ENCODE measurements around the gene IL18BP.

IL18BP gene

DNA sequence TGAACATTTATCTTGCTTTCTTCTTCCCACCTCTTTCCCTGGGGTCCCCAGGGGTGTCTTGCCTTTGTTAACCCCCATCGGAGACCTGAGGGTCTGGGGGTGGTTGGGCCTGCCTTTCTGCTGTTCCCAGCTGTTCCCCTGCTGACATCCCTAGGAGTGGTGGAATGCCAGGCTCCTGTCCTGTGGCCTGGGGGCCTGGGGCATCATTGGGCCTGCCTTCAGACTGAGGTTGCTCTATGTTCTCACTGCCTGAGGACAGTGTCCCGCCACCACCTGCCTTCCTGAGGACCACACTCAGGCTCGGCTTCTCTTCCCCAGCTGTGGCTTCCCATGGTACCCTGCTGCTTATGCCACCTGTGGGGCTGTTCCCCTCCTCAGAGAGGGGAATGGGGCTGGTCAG is 1.1 kb upstream of the IL18BP start:
- no peak for DNase-seq

DNA sequence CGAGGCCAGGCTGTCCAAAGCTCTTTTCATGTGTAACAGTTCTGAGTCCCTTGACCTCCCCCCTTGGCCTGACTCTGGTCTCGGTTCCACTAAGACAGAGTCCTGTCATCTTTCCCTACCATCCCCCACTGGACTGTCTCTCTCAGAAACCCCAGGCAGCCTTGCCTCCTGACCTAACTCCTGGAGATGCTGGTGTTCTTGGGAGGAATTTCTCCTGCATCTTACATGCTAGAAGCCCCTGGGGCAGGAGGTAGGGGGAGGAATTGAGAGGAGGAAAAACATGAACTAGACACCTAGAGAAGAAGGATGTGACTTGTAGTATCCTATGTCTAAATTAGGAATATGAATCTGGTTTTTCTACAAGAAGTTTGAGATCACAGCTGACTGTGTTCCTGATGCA is 648 bp upstream of the IL18BP start:
- DNase-seq, result no peak

DNA sequence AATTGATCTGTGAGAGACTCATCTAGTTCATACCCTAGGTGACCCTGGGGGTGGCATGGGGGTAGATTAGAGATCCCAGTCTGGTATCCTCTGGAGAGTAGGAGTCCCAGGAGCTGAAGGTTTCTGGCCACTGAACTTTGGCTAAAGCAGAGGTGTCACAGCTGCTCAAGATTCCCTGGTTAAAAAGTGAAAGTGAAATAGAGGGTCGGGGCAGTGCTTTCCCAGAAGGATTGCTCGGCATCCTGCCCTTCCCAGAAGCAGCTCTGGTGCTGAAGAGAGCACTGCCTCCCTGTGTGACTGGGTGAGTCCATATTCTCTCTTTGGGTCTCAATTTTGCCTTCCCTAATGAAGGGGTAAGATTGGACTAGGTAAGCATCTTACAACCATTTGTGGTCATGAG is 653 bp downstream of the IL18BP start:
- DNase-seq, result no peak

DNA sequence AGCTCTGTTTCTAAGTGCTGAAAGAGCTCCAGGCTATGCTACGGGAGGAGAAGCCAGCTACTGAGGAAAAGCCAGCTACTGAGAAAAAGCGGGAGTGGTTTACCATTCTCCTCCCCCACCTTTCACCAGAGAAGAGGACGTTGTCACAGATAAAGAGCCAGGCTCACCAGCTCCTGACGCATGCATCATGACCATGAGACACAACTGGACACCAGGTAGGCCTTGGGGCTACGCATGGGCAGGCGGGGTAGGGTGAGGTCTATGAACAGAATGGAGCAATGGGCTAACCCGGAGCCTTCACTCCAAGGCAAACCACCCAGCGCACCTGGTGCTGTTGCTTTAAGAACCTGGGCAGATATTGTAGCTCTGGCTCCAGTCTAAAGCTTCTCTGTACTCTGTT is 1.1 kb downstream of the IL18BP start:
- no peak for DNase-seq

DNA sequence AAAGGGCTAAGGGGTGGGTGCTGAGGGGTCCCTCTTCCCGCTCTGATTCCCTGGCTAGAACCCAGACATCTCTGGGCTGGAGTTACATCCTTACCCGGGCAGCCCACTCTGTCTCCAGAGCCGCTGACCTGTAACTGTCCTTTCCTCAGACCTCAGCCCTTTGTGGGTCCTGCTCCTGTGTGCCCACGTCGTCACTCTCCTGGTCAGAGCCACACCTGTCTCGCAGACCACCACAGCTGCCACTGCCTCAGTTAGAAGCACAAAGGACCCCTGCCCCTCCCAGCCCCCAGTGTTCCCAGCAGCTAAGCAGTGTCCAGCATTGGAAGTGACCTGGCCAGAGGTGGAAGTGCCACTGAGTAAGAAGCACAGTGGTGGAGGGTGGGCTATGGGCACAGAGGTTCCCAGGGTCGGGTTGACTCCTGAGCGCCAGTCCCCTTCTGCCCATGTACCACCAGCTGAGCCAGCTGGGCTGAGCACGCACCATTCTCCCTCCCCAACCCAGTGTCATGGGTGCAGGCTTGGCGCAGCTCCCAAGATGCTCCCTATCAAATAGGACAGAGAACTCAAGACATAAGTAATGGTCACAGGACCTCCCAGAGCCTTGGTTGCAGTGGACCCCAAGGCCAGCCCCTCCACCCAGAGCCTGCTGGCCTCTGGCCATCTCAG is 1.6 kb downstream of the IL18BP start:
- DNase-seq, result no peak

DNA sequence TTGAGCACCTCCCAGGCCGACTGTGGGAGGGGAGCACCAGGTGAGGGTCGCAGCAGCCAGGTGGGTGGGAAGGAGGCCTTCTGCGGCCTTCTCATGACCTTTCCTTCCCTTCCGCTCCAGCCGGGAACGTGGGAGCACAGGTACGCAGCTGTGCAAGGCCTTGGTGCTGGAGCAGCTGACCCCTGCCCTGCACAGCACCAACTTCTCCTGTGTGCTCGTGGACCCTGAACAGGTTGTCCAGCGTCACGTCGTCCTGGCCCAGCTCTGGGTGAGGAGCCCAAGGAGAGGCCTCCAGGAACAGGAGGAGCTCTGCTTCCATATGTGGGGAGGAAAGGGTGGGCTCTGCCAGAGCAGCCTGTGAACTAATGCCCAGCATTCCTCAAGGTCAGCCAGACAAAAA is 2.6 kb downstream of the IL18BP start:
- DNase-seq, result no peak

DNA sequence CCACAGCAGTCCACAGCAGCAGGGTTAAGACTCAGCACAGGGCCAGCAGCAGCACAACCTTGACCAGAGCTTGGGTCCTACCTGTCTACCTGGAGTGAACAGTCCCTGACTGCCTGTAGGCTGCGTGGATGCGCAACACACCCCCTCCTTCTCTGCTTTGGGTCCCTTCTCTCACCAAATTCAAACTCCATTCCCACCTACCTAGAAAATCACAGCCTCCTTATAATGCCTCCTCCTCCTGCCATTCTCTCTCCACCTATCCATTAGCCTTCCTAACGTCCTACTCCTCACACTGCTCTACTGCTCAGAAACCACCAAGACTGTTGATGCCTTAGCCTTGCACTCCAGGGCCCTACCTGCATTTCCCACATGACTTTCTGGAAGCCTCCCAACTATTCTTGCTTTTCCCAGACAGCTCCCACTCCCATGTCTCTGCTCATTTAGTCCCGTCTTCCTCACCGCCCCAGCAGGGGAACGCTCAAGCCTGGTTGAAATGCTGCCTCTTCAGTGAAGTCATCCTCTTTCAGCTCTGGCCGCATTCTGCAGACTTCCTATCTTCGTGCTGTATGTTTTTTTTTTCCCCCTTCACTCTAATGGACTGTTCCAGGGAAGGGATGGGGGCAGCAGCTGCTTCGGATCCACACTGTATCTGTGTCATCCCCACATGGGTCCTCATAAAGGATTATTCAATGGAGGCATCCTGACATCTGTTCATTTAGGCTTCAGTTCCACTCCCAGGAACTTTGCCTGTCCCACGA is 3.3 kb downstream of the IL18BP start:
- DNase-seq, result no peak

DNA sequence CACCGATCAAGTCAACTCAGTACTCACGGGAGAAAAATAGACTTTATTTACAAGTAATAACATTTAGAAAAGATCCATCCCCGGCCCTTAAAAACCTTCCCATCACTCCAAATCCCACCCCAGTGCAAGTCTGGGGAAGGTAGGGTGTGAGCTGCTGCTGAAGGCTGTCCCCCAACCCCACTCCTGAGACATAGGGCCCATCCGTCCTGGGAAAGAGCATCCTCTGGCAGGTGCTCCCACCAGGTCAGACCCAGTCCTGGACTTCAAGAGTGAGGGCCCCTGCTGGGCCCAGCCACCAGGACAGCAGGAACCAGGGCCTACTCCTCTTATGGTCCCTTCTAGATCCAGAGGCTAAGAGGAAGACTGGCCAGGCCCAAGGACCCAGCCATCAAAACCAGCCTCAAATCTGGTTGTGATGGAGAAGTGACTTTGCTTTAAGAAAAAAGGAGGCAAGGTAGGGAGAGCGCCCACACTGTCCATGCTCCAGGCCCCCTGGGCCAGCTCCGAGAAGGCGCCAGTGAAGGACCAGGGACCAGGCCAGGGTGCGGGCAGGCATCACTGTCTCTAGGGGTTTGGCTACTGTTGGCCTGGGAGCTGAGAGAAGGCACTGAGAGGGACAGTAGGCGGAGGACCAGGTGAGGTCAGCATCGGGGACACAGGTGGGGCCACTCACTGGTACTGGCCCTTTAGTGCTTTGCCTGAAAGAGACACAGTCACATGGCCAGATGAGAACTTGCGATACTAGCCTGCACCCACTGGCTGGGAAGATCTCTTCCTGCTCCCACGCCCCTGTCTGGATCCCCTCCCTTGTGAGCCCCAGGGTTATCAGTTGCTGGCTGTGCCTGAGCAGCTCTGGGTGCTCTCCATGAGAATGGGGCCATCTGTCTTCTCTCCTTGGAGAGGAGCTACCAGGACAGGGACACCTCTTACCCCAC is 4.4 kb downstream of the IL18BP start:
- no peak for DNase-seq

DNA sequence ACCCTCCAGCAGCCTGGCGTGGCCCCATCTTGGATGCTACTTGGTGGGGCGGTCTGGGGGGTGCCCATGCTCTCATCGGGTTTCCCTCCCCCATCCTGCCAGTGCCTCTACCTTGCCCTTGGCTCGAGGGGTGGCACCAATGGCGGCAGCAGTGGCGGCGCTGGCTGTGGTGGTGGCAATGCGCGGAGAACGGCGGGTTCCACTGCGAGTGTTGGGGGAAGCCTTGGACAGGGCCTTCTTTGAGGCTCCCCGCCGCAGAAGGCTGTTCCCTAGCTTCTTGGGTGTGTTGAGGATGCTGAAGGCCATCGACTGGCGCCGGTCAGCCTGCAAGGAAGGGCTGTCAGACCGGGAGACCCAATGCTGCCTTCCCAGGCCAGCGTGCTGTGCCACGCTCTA is 5.1 kb downstream of the IL18BP start:
- DNase-seq, result no peak

DNA sequence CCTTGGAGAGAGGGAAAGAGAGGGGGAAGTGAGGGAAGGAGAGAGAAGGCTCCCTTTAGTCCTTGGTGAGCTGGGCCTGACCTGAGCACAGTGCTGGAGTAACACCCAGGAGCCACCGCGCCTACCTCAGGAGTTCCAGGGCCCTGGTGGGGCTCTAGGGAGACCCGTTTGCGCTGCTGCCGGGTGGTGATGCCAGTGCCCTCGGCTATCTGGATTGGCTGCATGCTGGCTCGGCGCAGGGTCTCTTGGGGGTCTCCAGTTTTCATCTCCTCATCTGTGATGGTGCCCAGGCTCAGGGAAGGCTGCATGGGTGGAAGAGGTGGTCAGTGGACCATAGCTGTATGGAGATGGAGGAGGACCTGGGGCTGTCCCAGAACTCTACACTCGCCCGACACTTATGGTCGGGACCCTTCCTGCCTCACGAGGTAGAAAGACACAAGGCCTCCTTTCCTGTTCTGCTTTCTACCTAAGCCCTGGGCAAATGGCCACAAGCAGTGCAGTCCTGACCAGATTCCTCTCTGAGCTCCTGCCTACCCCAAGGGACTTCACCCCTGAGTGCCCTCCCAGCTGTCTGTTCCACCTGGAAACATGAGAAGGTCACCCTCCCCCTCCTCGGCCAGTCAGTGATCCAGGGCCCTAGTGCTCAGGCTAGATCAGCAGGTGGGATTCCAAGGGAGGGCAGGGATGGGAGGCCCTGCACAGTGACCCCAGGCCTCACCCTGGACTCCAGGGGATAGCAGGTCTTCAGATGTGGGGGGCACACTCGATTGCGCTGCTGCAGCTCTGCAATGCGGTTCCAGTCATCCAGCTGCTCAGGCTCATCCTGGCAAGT is 6.0 kb downstream of the IL18BP start:
- DNase-seq, result peak; percentile 33

DNA sequence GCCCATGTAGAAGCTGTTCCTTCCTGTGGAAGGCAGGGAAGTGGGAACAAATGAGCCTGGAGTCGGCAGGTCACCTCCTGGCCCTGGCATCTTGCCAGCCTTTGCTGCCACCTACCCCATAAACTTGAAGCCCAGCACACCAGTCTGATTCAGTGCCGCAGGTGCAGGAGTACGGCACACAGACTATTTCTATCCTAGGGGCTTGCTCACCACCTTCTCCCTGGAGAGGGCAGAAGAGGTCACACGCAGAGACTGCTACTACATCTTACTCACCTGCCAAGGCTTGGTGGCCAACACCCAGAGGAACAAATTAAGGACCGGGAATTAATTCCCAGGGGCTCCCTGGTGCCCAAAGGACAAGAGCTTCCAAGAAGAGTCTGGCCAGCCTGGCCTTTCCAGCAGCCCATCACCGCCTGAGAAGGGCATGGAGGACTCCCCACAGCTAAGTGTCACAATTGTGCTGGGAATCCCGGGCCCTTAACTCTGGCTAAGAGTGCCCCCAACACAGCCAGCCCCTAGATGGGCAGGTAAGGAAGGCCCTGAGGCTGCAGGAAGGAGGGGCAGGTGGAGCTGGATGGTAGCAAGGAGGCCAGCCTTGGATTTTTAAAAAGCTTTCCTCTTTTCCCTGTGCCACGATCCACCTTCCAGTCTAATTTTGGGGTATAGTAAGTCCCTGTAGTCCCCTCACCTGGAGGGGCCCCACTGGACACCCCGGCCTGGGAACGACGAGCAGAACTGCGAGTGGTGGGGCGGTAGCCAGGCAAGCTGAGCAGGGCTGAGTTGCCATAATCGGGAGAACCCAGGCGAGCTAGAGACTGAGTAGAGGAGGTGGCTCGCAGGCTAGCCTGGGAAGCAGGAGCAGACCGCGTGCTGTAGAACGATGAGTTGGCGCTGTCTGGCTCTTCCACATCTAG is 6.9 kb downstream of the IL18BP start:
- DNase-seq, result peak; percentile 44

DNA sequence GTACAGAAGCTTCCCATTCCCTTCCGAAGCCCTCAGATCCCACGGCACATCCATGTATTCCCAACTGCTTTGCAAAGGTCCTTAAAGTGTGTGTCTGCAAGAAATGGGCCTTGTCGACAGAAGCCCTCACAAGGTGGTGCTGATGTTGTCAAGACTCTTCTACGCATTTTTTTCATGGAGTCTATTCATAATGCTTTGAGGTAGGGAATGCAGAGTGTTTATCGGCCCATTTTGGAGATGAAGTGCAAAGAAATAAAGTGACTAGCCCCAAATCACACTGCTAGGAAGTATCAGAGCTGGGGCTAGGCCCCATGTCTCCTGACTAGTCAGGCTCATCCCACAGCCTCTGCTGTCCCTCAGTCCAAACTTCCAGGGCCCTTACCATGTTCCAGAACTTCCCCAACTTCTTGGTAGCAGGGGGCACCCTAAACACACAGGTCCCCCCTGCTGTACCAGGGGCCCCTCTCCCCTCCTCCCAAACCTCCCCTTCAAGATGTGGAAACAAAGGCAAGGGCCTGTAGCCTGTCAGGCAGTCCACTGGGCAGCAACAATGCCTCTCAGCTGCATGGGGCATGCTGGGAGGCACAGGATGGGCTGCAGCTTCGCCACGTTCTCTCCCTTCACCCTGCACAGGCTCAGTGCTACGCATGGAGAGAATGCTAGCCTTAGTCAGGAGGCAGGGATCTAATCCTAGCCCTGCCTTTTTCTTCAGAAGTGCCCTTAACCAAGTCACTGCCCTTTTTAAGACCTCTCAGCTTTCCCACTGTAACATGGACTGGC is 7.8 kb downstream of the IL18BP start:
- DNase-seq, result peak; percentile 1

DNA sequence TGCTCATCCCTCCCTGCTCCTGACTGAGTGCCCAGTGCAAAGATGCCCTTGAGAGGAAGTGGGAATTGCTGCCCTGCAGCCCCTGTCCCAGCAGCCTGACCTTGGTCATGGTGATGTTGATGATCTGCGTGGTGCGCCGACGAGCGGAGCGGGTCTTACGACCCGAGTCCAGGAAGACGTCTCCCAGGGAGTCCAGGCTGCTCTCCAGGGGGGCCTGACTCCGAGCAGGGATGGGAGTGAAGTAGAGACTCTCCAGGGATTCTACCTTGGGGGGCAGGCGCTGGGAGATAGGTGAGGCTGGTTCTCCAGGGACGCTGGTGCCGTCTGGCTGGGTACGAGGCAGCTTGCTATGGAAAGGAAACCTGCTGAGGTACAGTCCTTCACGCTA is 8.4 kb downstream of the IL18BP start:
- DNase-seq, result no peak

DNA sequence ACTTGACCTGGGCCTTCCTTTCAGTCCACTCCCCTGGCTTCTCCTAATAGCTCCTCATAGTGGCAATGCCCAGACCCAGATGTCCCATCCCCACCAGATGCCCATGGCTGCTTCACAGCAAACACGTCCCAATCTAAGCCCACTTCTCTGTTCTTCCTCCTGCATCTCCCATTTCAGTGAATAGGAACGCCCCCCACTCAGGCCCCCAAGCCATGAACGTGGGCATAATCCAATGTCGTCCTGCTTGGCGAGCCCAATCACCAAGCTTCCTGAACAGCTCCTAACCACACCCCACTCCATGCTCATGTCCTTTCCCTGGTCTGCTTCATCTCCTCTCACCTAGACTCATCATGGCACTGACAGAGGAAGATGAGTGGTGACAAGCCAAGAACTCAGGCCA is 8.9 kb downstream of the IL18BP start:
- DNase-seq, result peak; percentile 39

DNA sequence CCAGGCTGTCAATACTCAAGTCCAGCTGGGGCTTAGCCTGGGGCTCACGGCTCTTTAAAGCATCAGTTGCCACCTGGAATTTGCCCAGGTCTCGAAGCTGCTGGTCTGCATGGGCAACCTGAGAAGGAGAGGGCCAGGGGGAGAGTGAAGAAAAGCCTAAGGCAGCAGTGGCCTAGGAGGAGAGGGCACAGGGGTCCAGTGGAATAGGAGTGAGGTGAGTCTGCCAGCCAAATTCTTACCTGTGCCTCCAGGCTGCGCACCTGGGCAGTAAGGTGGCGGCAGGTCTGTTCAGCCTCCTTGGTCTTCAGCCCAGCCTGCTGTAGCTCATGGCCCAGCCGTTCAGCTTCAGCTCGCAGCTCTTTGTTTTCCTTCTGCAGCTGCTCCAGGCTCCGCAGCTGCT is 10.0 kb downstream of the IL18BP start:
- DNase-seq, result peak; percentile 36

DNA sequence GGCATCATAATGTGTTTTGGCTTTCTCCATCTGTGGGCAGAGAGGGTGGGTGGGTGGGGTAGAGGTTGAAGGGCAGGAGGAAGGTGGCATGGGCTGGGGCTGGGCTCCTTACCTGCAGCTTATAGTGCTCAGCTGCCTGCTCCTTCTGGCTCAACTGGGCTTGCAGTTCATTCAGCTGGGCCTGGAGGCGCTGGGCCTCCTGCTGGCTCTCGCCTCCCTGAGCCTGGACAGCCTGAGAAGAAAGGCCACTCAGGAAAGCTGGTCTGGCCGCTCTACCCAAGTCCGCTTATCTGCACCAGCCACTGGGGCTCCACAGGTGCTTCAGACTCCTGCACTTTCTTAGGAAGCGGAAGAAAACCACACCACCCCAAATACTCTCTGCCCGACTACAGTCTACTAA is 10.4 kb downstream of the IL18BP start:
- DNase-seq, result peak; percentile 27

DNA sequence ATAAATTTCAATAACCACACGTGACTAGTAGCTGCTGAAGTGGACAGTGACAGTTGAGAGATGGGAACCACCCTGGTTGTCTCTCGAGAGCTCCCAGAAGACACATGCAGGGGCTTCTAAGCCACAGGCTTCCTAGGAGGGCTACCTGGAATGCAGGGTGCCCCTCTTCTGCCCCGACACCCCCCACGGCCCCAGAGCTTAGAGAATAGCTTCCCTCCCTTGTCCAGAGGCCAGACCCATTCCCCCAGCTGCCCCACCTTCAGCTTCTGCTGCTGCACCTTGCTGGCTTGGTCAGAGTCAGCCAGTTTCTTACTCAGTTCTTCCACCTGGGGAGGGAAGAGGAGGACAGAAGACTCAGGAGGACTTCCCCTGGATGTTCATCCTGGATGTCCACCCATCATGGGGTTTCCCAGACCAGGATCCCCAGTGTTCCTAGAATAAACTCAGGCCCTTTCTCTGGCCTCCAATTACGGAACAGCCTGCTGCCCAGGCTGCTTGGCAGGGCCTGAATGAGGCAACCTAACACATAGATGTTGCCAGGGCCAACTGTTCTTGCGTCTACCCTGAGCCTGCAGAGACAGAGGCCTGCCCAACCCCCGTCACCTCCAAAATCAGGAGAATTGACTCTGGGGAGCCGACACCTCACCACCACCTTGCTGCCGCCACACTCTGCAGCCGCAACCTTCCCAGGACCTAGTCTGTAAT is 12.0 kb downstream of the IL18BP start:
- DNase-seq, result peak; percentile 31

DNA sequence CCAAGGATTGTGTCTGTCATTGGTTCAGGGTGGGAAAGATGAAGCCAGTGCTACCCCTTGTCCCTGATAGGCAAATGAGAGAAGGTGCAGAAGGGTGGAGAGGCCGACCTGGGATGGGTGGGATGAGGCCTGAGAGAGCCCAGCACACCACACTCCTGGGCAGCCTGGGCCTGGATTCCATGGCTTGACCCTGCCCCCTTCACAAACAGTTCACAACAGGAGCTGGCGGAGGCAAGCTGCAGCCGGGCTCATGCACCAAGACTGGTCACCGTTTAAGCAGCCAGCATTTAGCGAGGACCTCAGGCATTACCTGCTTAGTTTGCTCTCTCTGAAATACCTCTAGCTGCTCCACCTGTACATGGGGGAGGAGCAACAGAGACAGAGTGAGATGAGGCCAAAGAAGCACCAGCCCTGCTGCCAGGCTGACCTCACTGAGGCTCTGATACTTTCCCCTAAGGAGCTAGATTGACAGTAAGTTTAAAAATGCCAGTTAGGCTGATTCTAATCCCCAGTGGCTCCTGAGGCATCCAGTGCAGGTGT is 13.5 kb downstream of the IL18BP start:
- peak; percentile 45 for DNase-seq

DNA sequence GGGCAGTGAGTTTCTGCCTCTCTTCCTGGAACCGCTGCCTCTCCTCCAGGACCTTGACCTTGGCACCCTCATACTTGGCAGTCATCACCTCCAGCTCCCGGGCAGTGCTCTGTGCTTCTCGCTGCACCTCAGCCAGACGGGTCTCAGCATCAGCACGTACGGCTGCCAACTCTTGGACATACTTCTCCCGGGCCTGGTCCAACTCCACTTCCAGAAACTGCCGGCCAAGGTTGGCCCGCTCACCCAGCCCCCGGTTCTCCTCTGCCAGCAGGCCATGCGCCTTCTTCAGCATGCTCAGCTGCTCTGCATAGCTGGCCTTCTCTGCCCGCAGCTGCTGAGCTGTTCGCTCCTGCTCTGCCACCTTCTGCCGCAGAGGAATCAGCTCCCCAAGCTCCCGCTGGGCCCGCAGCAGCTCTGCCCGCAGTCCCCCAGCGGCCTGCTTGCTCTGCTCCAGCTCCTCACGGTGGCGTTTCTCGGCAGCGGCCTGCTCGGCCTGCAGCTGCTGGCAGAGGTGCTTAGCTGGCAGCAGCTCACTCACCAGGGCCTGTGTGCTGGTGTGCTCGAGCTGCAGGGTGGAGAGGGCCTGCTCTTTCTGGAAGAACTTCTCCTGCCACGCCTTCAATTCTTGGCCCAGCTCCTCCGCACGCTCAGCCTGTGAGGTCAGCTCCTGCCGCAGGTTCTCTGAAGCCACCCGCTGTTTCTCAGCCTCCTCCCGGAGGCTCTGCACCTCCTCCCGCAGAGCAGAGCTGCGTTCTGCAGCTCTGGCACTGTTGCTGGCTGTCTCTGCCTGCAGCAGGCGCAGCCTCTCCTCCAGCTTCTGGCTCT is 14.4 kb downstream of the IL18BP start:
- peak; percentile 80 for DNase-seq

Measured in right forelimb (tissue), 1 donor.